Measurements from ENCODE around the gene ABHD2. TPM values are rescaled to one million over a fixed set of nuclear protein-coding genes. Genes with fewer than 3 reads are reported as not detected.

Gene ABHD2
- total RNA-seq, 1 experiment from 2014 or later = 15.6 TPM

DNA sequence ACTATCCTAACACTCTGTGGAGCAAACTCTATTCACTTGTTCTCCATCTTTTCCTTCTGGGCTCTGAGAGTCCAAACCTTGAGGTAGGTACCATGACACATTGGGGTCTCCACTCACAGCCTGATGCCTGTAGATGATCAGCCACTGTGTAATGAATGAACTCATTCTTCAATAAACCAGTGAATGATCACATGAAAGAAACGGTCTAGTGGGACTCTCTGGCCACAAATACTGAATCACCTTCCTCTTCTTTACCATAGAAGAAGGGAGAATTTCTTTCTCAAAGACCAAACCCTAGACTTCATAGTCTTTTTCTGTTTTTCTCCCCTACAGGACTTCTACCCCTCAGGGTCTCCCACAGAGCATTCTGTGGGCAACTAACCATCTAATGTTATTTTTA, 20.5 kb upstream of the ABHD2 start:
- Histone ChIP-seq H2BK20ac (ENCODE audit: low read depth, low read length, poor library complexity, severe bottlenecking) (no peak overlapping the region), H2BK12ac (ENCODE audit: insufficient read length, low read depth, low read length) (no peak overlapping the region), H3K27ac (ENCODE audit: insufficient read length, low read depth, low read length) (no peak overlapping the region), H2BK120ac (ENCODE audit: low read depth, low read length, poor library complexity, severe bottlenecking) (no peak overlapping the region), H4K5ac (ENCODE audit: insufficient read length, low read depth, low read length) (no peak overlapping the region), H3K4me1 (ENCODE audit: insufficient read depth, low read length) (no peaks in the 10 kb centered on the region), H4K8ac (replicated peaks; ENCODE audit: insufficient read length, low read depth, low read length) (no peak overlapping the region), H3K9me3 (ENCODE audit: control insufficient read depth, low read depth, low read length) (peaks cover 30% of the 10 kb centered on the region), H3K9ac (ENCODE audit: extremely low read depth, insufficient read length, low read length) (no peak overlapping the region), H3K14ac (ENCODE audit: insufficient read depth, low read length) (no peak overlapping the region), H4K91ac (ENCODE audit: insufficient read length, low read depth, low read length) (no peak overlapping the region), H3K23ac (ENCODE audit: insufficient read length, low read depth, low read length) (no peak overlapping the region), H3K79me2 (ENCODE audit: insufficient read depth, low read length) (no peaks in the 10 kb centered on the region), H3K27me3 (ENCODE audit: insufficient read depth, low read length) (no peaks in the 10 kb centered on the region), H2BK15ac (ENCODE audit: low read depth, low read length) (no peak overlapping the region), H3K56ac (ENCODE audit: insufficient read length, low read depth, low read length) (no peak overlapping the region), H3T11ph (ENCODE audit: low read length) (no peak overlapping the region), H3K18ac (ENCODE audit: insufficient read length, low read depth, low read length) (no peak overlapping the region), H4K20me1 (ENCODE audit: control insufficient read depth, insufficient read depth, insufficient read length) (no peaks in the 10 kb centered on the region), H2BK5ac (ENCODE audit: insufficient read length, low read length) (no peak overlapping the region), H2AFZ (ENCODE audit: low read length) (no peak overlapping the region), H3K23me2 (ENCODE audit: insufficient read length, low read depth, low read length, poor library complexity, severe bottlenecking) (peaks cover 2% of the 10 kb centered on the region), H3K4me2 (ENCODE audit: insufficient read depth, insufficient read length, low read length) (no peak overlapping the region), H3K4ac (ENCODE audit: low read depth, low read length) (no peak overlapping the region), H2AK5ac (ENCODE audit: insufficient read length, low read length) (no peak overlapping the region), H3K79me1 (ENCODE audit: insufficient read depth, low read depth, low read length, poor library complexity, severe bottlenecking) (no peaks in the 10 kb centered on the region)
- TF ChIP-seq, protein P1, sequence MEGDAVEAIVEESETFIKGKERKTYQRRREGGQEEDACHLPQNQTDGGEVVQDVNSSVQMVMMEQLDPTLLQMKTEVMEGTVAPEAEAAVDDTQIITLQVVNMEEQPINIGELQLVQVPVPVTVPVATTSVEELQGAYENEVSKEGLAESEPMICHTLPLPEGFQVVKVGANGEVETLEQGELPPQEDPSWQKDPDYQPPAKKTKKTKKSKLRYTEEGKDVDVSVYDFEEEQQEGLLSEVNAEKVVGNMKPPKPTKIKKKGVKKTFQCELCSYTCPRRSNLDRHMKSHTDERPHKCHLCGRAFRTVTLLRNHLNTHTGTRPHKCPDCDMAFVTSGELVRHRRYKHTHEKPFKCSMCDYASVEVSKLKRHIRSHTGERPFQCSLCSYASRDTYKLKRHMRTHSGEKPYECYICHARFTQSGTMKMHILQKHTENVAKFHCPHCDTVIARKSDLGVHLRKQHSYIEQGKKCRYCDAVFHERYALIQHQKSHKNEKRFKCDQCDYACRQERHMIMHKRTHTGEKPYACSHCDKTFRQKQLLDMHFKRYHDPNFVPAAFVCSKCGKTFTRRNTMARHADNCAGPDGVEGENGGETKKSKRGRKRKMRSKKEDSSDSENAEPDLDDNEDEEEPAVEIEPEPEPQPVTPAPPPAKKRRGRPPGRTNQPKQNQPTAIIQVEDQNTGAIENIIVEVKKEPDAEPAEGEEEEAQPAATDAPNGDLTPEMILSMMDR (conservative IDR thresholded peaks at IDR 0.05) = no peak
- Mint-ChIP-seq H3K4me1 (no peaks in the 10 kb centered on the region), H3K9me3 (peaks cover 26 to 41% of the 10 kb centered on the region in 2 experiments), H3K27me3 (ENCODE audit: low read depth) (peaks cover 2% of the 10 kb centered on the region), H3K27ac (no peak overlapping the region), H3K4me3 (no peak overlapping the region), H3K36me3 (ENCODE audit: insufficient read depth in 1 of 3, low read depth in 3 of 3) (peaks cover 21 to 28% (median 28%) of the 10 kb centered on the region in 3 experiments)
- WGBS (ENCODE audit: extremely low coverage, insufficient read length, low lambda C conversion rate) = no CpG with 5 or more reads among the region's 1 CpG
- no peak for DNase-seq
